CD4-positive, alpha-beta T cell (primary cell): ENCODE results near the gene RND2. TPM values are rescaled to one million over a fixed set of nuclear protein-coding genes. Genes with fewer than 3 reads are reported as not detected.

Source experiments
- ATAC-seq: fragments of 200-7000 bp; cut with Tn5 transposase; one replicate; pipeline ENCODE4 v1.10.0; 2022; ENCODE audit warnings: mild to moderate bottlenecking; ENCODE audit not compliant: poor library complexity
- CTCF ChIA-PET: fragments of 350-600 bp; sonication (Branson Sonifier 250); formaldehyde crosslinking; loops from one replicate; lab custom pipeline; 2021; ENCODE audit warnings: antibody characterized with exemption, inconsistent platforms; lab: Charles Lee
- POLR2A ChIA-PET: fragments of 350-600 bp; sonication (Branson Sonifier 250); formaldehyde crosslinking; loops from one replicate; lab custom pipeline; 2021; ENCODE audit warnings: antibody characterized with exemption, inconsistent platforms; lab: Charles Lee
- DNase-seq, 14 experiments: peaks; one replicate each; pipeline ENCODE4 v3.0.0-alpha.2; 2013 to 2020; ENCODE audit warnings: mixed read lengths in 2 of 14
- H3K27ac ChIP-seq, 2 donors: one replicate each; pipeline versions ENCODE4 v1.5.1 to v1.7.0; 2013; ENCODE audit warnings: low read length in 2 of 2, low read depth in 1 of 2, mild to moderate bottlenecking in 1 of 2
- H3K27me3 ChIP-seq, 2 experiments: 1 replicate in 1 of 2; 2 replicates in 1 of 2; pipeline versions ENCODE4 v1.6.1 to v1.7.0; 2013; ENCODE audit warnings: low read length in 2 of 2, control low read depth in 1 of 2, mild to moderate bottlenecking in 1 of 2, moderate library complexity in 1 of 2; ENCODE audit not compliant: insufficient read depth in 2 of 2, control insufficient read depth in 1 of 2
- H3K36me3 ChIP-seq: one replicate; pipeline ENCODE4 v1.6.1; 2013; ENCODE audit warnings: low read length, control low read depth; ENCODE audit not compliant: insufficient read depth
- H3K4me1 ChIP-seq: one replicate; pipeline ENCODE4 v1.6.1; 2013; ENCODE audit warnings: low read length, control low read depth; ENCODE audit not compliant: insufficient read depth
- H3K4me3 ChIP-seq: one replicate; pipeline ENCODE4 v1.5.1; 2013; ENCODE audit warnings: mild to moderate bottlenecking, low read length, moderate library complexity
- H3K9me3 ChIP-seq, 2 experiments: 1 replicate in 1 of 2; 2 replicates in 1 of 2; pipeline versions ENCODE4 v1.6.1 to v1.7.0; 2013; ENCODE audit warnings: low read length in 2 of 2, mild to moderate bottlenecking in 2 of 2, control low read depth in 1 of 2, moderate library complexity in 1 of 2; ENCODE audit not compliant: control insufficient read depth in 1 of 2, insufficient read depth in 1 of 2
- H3K27ac Mint-ChIP-seq: one replicate; pipeline ENCODE4 v1.8.0; 2020; ENCODE audit warnings: mixed read lengths
- H3K27me3 Mint-ChIP-seq: one replicate; pipeline ENCODE4 v1.8.0; 2021; ENCODE audit warnings: mixed read lengths
- H3K36me3 Mint-ChIP-seq: one replicate; pipeline ENCODE4 v1.8.0; 2021; ENCODE audit warnings: low read depth, mixed read lengths
- H3K4me1 Mint-ChIP-seq: one replicate; pipeline ENCODE4 v1.8.0; 2021; ENCODE audit warnings: low read depth, mixed read lengths
- H3K4me3 Mint-ChIP-seq: one replicate; pipeline ENCODE4 v1.8.0; 2020; ENCODE audit warnings: mild to moderate bottlenecking, mixed read lengths
- H3K9me3 Mint-ChIP-seq: one replicate; pipeline ENCODE4 v1.8.0; 2020; ENCODE audit warnings: mixed read lengths
- intact Hi-C, 2 experiments: fragments of 100-400 bp; cut with DNase I in 1 of 2; cut with micrococcal nuclease in 1 of 2; formaldehyde crosslinking; loops; one replicate each; pipeline versions ENCODE4 v1.15.1 to v1.9.0; 2023 to 2025; cut with DNase I, micrococcal nuclease
- total RNA-seq, 174 experiments: library from RNA in 2 of 174; stranded (reverse) in 2 of 174; gene quantifications; one replicate each; pipeline ENCODE4 v1.2.3 and lab custom pipeline; 2021 to 2026
- TF ChIP-seq, protein P1 (sequence below): fragments of 200-600 bp; IDR thresholded peaks from one replicate; pipeline ENCODE4 v1.8.0; 2022; ENCODE audit warnings: antibody characterized with exemption, mild to moderate bottlenecking

Gene RND2
- total RNA-seq, 2 experiments from 2014 or later = 0.27 to 0.28 TPM

DNA sequence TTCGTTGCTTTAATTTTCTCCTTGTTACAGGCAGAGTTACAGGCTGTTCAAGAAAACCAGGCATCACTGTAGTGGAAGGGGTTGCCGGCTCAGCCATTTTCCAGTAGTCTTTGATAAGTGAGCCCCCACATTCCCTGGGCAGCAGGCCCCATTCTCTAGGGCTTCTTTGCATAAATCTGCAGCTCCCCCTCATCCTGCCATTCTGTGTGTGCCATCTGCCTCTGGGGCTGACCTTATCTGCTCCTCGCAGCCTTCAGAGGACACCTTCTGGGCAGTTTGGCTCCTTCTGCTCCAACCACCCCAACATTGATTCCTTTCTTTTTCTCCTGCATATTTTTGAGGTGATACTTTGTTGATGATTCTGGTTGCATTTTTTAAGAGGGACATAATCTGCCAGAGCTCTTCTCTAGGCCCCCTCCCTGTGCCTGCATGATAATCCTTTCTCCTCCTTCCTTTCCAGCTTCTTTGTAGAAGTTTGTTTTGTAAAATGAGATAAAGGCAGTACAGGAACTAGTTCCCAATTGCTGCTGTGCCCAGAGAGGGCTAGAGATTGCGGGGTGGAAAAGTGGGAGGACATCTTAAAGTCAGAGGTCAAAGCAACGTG lies 17.1 kb downstream of the RND2 start:
- no peaks in the 10 kb centered on the region for H3K9me3 Mint-ChIP-seq
- no peak overlapping the region for H3K4me3 Mint-ChIP-seq
- DNase-seq (no peak), ATAC-seq (no peak)
- H3K36me3 Mint-ChIP-seq = no peaks in the 10 kb centered on the region
- no peak overlapping the region for H3K4me3 ChIP-seq
- no peaks in the 10 kb centered on the region for H3K36me3 ChIP-seq
- H3K9me3 ChIP-seq = no peaks in the 10 kb centered on the region
- no peaks in the 10 kb centered on the region for H3K4me1 Mint-ChIP-seq
- no peak overlapping the region for H3K27ac Mint-ChIP-seq
- TF ChIP-seq, protein P1, sequence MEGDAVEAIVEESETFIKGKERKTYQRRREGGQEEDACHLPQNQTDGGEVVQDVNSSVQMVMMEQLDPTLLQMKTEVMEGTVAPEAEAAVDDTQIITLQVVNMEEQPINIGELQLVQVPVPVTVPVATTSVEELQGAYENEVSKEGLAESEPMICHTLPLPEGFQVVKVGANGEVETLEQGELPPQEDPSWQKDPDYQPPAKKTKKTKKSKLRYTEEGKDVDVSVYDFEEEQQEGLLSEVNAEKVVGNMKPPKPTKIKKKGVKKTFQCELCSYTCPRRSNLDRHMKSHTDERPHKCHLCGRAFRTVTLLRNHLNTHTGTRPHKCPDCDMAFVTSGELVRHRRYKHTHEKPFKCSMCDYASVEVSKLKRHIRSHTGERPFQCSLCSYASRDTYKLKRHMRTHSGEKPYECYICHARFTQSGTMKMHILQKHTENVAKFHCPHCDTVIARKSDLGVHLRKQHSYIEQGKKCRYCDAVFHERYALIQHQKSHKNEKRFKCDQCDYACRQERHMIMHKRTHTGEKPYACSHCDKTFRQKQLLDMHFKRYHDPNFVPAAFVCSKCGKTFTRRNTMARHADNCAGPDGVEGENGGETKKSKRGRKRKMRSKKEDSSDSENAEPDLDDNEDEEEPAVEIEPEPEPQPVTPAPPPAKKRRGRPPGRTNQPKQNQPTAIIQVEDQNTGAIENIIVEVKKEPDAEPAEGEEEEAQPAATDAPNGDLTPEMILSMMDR = no peak
- CTCF ChIA-PET = no interaction called here
- no peaks in the 10 kb centered on the region for H3K4me1 ChIP-seq
- POLR2A ChIA-PET = no interaction called here
- H3K27me3 ChIP-seq = no peaks in the 10 kb centered on the region
- intact Hi-C loops = no loop called here
- no peak overlapping the region for H3K27ac ChIP-seq
- H3K27me3 Mint-ChIP-seq = no peaks in the 10 kb centered on the region

DNA sequence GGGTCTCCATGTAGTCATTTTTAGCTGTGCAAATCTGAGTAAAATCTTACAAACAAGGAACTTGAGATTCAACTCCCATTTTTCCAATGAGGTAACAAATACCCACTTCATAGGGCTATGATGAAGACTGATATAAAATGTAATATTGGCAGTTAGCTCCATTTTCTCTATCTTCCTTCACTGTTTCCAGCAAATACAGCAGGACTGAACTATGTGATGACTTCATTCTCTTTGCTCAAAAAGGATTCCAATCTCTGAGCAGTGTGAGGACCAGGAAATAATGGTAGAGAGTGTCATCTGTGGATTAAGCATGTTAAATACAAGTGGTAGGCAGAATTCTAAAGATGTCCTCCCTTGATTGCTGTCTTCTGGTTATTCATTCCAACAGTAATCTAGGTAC lies 18.3 kb downstream of the RND2 start:
- intact Hi-C loops = no loop called here
- Mint-ChIP-seq H3K4me3 (no peak overlapping the region), H3K36me3 (no peaks in the 10 kb centered on the region), H3K27ac (no peak overlapping the region), H3K9me3 (no peaks in the 10 kb centered on the region), H3K27me3 (no peaks in the 10 kb centered on the region), H3K4me1 (no peaks in the 10 kb centered on the region)
- Histone ChIP-seq H3K9me3 (no peaks in the 10 kb centered on the region), H3K4me1 (no peaks in the 10 kb centered on the region), H3K4me3 (no peak overlapping the region), H3K27ac (no peak overlapping the region), H3K36me3 (no peaks in the 10 kb centered on the region), H3K27me3 (no peaks in the 10 kb centered on the region)
- POLR2A ChIA-PET = no interaction called here
- no peak for ATAC-seq
- CTCF ChIA-PET = no interaction called here
- DNase-seq = no peak
- TF ChIP-seq, protein P1 = no peak

DNA sequence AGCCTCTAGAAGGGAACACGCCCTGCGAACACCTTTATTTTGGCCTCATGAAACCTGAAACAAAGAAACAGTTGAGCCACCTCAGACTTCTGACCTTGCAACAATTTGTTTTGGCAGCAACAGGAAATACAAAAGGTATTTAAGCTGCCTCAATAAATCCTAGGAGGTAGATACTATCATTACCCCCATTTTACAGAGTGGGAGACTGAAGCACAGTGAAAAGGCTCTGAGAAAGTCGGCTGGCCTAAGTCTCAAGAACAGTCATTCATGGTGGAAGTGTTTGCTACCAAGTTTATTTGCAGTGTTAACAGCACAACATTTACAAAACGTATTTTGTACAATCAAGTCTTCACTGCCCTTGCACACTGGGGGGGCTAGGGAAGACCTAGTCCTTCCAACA lies 19.0 kb downstream of the RND2 start:
- no peak for DNase-seq
- Mint-ChIP-seq H3K9me3 (no peaks in the 10 kb centered on the region), H3K4me1 (no peaks in the 10 kb centered on the region), H3K27ac (no peak overlapping the region), H3K27me3 (no peaks in the 10 kb centered on the region), H3K36me3 (no peaks in the 10 kb centered on the region), H3K4me3 (no peak overlapping the region)
- Histone ChIP-seq H3K9me3 (no peaks in the 10 kb centered on the region), H3K4me1 (no peaks in the 10 kb centered on the region), H3K27me3 (no peaks in the 10 kb centered on the region), H3K4me3 (no peak overlapping the region), H3K36me3 (no peaks in the 10 kb centered on the region), H3K27ac (no peak overlapping the region)
- CTCF ChIA-PET = interaction anchor here (0.5 kb wide), 1 partner anchor 454 kb away, joined by 3 read pairs; no protein-coding TSS in a partner anchor
- TF ChIP-seq, protein P1 = no peak
- no peak for ATAC-seq
- POLR2A ChIA-PET = no interaction called here
- intact Hi-C loops = no loop called here
